GM12864 (cell line): ENCODE data around the gene PACRG.

Source experiments
- DNase-seq: peaks from one replicate; pipeline ENCODE4 v3.0.0-alpha.2; 2011; ENCODE audit warnings: low read depth
- H3K4me3 ChIP-seq: 2 replicates; pipeline ENCODE4 v1.5.1; 2011; ENCODE audit warnings: mild to moderate bottlenecking, low read depth, low read length, control low read depth
- TF ChIP-seq, protein P1 (sequence below): IDR thresholded peaks from 2 replicates; pipeline ENCODE4 v1.5.1; 2011; ENCODE audit warnings: low read depth, mild to moderate bottlenecking, moderate library complexity, low read length, control low read depth, inconsistent platforms; ENCODE audit errors: missing control alignments

PACRG gene

DNA sequence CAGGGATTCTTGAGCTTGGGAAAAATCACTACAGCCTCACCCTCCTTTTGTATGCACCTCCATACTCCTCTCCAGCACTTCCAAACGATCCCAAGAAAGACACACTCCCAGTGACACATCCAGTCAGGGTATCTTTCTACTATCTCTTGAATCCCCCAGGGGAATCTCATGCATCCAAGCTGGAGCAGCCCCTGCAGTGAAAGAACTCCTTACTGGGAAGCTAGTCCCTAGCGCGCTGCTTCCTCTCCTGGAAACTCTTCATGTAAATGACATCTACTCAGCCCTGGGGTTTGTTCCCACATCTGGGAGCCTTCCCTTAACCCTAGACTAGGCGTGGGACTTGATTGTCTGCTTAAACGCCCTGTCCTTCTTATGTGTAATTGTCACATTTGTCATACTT lies 357.7 kb downstream of the PACRG start:
- H3K4me3 ChIP-seq: no peak overlapping the region
- TF ChIP-seq, protein P1, sequence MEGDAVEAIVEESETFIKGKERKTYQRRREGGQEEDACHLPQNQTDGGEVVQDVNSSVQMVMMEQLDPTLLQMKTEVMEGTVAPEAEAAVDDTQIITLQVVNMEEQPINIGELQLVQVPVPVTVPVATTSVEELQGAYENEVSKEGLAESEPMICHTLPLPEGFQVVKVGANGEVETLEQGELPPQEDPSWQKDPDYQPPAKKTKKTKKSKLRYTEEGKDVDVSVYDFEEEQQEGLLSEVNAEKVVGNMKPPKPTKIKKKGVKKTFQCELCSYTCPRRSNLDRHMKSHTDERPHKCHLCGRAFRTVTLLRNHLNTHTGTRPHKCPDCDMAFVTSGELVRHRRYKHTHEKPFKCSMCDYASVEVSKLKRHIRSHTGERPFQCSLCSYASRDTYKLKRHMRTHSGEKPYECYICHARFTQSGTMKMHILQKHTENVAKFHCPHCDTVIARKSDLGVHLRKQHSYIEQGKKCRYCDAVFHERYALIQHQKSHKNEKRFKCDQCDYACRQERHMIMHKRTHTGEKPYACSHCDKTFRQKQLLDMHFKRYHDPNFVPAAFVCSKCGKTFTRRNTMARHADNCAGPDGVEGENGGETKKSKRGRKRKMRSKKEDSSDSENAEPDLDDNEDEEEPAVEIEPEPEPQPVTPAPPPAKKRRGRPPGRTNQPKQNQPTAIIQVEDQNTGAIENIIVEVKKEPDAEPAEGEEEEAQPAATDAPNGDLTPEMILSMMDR: no peak
- no peak for DNase-seq

DNA sequence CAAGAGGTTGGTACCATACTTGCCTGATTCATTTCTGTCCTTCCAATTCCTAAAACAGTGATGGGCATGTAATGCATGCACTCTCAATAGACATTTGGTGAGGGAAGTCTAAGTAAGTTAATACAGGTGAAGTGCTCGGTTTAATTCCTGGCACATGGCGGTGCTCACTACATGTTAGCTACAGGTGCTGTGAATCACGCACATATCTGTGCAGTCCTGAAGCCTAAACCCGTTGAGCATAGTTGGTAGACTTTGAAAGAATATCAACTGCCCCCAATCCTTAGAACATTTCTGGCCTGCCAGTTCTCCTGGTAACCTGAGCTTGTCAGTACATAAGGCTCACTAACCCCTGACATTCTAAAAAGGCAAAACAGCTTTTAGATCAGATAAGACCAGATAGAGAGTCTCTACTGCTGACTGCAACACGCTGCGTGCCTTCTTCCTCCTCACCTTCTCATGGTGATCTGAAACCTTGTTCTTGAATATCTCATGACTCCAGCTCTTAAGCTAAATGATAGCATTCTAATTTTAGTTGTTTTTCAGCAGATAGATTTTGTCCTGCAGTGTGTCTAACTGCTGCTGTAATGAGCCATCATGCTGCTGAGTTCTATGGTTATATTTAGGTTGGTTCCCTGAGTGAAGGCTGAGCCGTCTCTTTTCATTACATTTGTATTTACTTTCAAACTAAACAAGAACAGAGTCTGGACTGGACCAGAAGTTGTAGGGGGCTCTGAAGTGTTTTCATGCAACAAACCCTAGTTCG lies 358.3 kb downstream of the PACRG start:
- no peak overlapping the region for H3K4me3 ChIP-seq
- DNase-seq: no peak
- TF ChIP-seq, protein P1: no peak

DNA sequence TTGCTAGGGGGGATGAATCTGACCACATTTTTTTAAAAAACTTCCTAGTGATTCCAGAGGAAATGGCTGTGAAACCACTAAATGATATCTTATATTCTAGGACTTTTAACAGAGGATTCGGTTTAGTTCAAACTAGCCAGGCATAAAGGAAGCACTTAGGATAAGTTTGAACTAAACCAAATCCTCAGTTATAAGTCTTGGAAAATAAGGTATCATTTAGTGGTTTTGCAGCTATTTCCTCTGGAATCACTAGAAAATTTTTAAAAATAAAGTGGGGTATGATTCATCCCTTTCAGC lies 358.8 kb downstream of the PACRG start:
- H3K4me3 ChIP-seq: no peak overlapping the region
- no peak for DNase-seq
- TF ChIP-seq, protein P1: no peak

DNA sequence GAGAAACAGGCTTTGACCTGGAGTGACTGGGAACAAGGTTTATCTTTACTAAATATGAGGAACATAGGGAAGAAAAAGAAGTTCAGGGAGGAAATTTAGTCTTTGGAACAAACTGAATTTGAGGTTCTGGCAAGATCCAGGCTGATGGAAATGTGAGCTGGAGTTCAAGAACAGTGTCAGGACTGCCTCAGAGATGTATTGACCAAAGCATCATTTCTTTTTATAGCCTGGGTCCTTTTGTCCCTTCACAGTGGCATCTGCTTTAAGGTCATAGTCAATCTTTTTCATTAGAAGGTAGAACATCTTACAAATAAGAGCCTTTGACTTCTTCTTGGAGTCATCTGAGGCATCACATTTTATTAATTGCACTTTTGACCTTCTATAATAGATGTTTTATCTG lies 360.2 kb downstream of the PACRG start:
- TF ChIP-seq, protein P1: no peak
- no peak for DNase-seq
- no peak overlapping the region for H3K4me3 ChIP-seq

DNA sequence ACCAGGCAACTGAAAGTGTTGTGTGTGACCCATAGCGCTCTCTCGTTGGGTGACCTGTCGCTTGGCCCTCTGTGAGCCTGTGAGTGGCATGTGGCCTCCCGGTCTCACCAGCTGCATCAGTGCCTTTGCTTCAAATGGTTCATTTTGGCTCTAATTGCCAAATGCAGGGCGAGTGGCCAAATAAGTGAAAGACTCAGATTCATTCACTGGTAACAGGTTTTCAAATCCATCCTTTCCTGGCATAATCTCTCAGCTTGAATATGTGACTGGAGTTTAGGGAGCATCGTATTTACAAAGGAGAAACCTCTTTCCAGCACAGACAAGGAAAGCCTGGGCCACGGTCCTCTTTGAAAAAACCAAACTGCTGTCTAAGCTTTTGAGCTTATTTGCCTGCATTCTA lies 365.1 kb downstream of the PACRG start:
- no peak for DNase-seq
- TF ChIP-seq, protein P1: no peak

DNA sequence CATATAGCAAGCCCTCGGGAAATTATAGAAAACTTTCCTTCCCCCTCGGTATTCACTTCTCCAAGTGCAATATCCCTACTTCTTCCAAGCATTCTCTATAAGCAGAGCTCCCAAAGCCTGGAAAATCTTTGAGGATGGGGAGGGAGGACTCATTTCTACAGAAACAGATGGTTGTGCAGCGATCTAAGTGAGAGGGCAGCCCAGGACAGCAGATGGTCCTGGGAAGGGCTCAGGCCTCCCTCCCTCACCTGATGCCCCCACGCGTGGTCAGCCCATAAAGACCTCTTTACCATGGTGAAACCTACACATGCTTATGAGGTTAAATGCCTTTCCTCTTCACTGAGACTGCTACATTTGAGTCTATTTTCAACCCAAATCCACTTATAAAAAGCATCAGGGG lies 367.1 kb downstream of the PACRG start:
- no peak for DNase-seq
- no peak overlapping the region for H3K4me3 ChIP-seq
- TF ChIP-seq, protein P1: no peak

More for the DNA sequence above, 365.1 kb downstream of the PACRG start:
- no peak overlapping the region for H3K4me3 ChIP-seq

DNA sequence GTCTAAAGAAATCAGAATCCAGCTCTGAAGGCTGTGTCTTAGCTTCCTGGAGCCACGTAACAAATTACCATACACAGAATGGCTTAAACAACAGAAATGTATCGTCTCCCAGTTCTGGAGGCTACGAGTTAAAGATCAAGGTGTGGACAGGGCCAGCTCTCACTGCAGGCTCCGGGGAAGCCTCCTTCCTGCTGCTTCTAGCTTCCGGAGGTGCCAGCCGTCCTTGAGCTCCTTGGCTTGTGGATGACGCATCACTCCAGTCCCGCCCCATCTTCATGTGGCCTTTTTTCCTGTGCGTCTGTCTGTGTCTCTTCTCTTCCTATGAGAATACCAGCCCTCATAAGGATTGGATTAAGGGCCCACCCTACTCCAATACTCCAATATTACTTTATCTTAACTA lies 367.6 kb downstream of the PACRG start:
- DNase-seq: no peak
- no peak overlapping the region for H3K4me3 ChIP-seq
- TF ChIP-seq, protein P1: no peak
